Esophagus (tissue), 2 donors: Measurements from ENCODE around the gene PRMT1. TPM values are rescaled to one million over a fixed set of nuclear protein-coding genes. Genes with fewer than 3 reads are reported as not detected.

Source experiments
- H3K27ac ChIP-seq, 2 donors: one replicate each; pipeline ENCODE4 v1.5.1; 2013; ENCODE audit warnings: low read depth in 2 of 2, mild to moderate bottlenecking in 2 of 2, inconsistent platforms in 1 of 2, low read length in 1 of 2, moderate library complexity in 1 of 2
- H3K27me3 ChIP-seq, 2 donors: one replicate each; pipeline ENCODE4 v1.6.1; 2013; ENCODE audit warnings: low read length in 2 of 2, control low read depth in 1 of 2, mild to moderate bottlenecking in 1 of 2; ENCODE audit not compliant: insufficient read depth in 2 of 2, control insufficient read depth in 1 of 2
- H3K36me3 ChIP-seq, 2 donors: one replicate each; pipeline ENCODE4 v1.6.1; 2013; ENCODE audit warnings: low read length in 1 of 2; ENCODE audit not compliant: control insufficient read depth in 2 of 2, insufficient read depth in 2 of 2
- H3K4me1 ChIP-seq, 2 donors: one replicate each; pipeline ENCODE4 v1.6.1; 2013; ENCODE audit warnings: low read length in 1 of 2; ENCODE audit not compliant: control insufficient read depth in 2 of 2, insufficient read depth in 2 of 2
- H3K4me3 ChIP-seq, 2 donors: one replicate each; pipeline ENCODE4 v1.5.1; 2013; ENCODE audit warnings: low read length in 2 of 2, mild to moderate bottlenecking in 2 of 2, low read depth in 1 of 2, moderate library complexity in 1 of 2
- H3K9me3 ChIP-seq, 2 donors: one replicate each; pipeline ENCODE4 v1.6.1; 2013; ENCODE audit warnings: mild to moderate bottlenecking in 2 of 2, low read depth in 1 of 2, low read length in 1 of 2, moderate library complexity in 1 of 2; ENCODE audit not compliant: control insufficient read depth in 2 of 2, insufficient read depth in 1 of 2
- whole genome bisulfite sequencing, 2 donors: extraction: QIAGEN DNeasy Blood & Tissue Kit; methylation state at CpG; one replicate each; pipeline ENCODE4 v1.1.7; 2013; 5-methylcytosine and 5-hydroxymethylcytosine counted together
- polyA plus RNA-seq, 2 donors: library from polyadenylated mRNA; stranded (reverse); fragments of 200-250 nt; gene quantifications; one replicate each; pipeline ENCODE4 v1.2.3, GENCODE V29; 2013
- donor health status: healthy with polysubstance abuse.
- donor health status: Bipolar disorder and iron deficiency.

PRMT1 gene
- polyA plus RNA-seq, 2 donors: 72.5 to 146 TPM

- Histone ChIP-seq H3K9me3 (no peaks in the 10 kb centered on the region), H3K27me3 (no peaks in the 10 kb centered on the region), H3K4me3 (no peak overlapping the region), H3K4me1 (no peaks in the 10 kb centered on the region), H3K36me3 (peaks cover 6 to 35% of the 10 kb centered on the region in 2 donors), H3K27ac (no peak overlapping the region)
- 92 to 93% methylated on average over 17 of the region's 17 CpGs for WGBS, 2 donors
Measured at GRCh38 chr19:49646586-49646985, 30.5 kb upstream of the PRMT1 start.

- Histone ChIP-seq H3K4me1 (no peaks in the 10 kb centered on the region), H3K27me3 (no peaks in the 10 kb centered on the region), H3K9me3 (no peaks in the 10 kb centered on the region), H3K36me3 (peaks cover 36 to 70% of the 10 kb centered on the region in 2 donors), H3K27ac (no peak overlapping the region), H3K4me3 (no peak overlapping the region)
- 95 to 96% methylated on average over 65 to 72 of the region's 72 CpGs for WGBS, 2 donors
Measured at GRCh38 chr19:49651029-49651819, 25.8 kb upstream of the PRMT1 start.

- 97% methylated on average over 99 to 110 of the region's 110 CpGs for WGBS, 2 donors
- Histone ChIP-seq H3K4me3 (no peak overlapping the region), H3K27me3 (no peaks in the 10 kb centered on the region), H3K4me1 (no peaks in the 10 kb centered on the region), H3K9me3 (no peaks in the 10 kb centered on the region), H3K36me3 (peaks cover 38 to 68% of the 10 kb centered on the region in 2 donors), H3K27ac (no peak overlapping the region)
Measured at GRCh38 chr19:49651820-49652550, 25.1 kb upstream of the PRMT1 start.

- Histone ChIP-seq H3K9me3 (no peaks in the 10 kb centered on the region), H3K36me3 (peaks cover 34 to 70% of the 10 kb centered on the region in 2 donors), H3K4me1 (no peaks in the 10 kb centered on the region), H3K4me3 (no peak overlapping the region), H3K27me3 (no peaks in the 10 kb centered on the region), H3K27ac (no peak overlapping the region)
- WGBS, 2 donors: 93 to 94% methylated on average over 50 to 58 of the region's 58 CpGs
Measured at GRCh38 chr19:49652551-49653465, 24.3 kb upstream of the PRMT1 start.

GRCh38 chr19:49653466-49653806 is 23.6 kb upstream of the PRMT1 start:
- peaks cover 39 to 75% of the 10 kb centered on the region in 2 donors for H3K36me3 ChIP-seq

GRCh38 chr19:49654581-49654980 is 22.5 kb upstream of the PRMT1 start:
- 85 to 86% methylated on average over 10 of the region's 10 CpGs for WGBS, 2 donors
- Histone ChIP-seq H3K36me3 (peaks cover 40 to 83% of the 10 kb centered on the region in 2 donors), H3K27ac (no peak overlapping the region), H3K9me3 (no peaks in the 10 kb centered on the region), H3K4me3 (no peak overlapping the region), H3K4me1 (no peaks in the 10 kb centered on the region), H3K27me3 (no peaks in the 10 kb centered on the region)

More at GRCh38 chr19:49653466-49653806, 23.6 kb upstream of the PRMT1 start:
- H3K9me3 ChIP-seq: no peaks in the 10 kb centered on the region
- H3K27me3 ChIP-seq: no peaks in the 10 kb centered on the region
- no peaks in the 10 kb centered on the region for H3K4me1 ChIP-seq
- no peak overlapping the region for H3K27ac ChIP-seq
- 91 to 93% methylated on average over 13 of the region's 13 CpGs for WGBS, 2 donors
- H3K4me3 ChIP-seq: no peak overlapping the region

- WGBS, 2 donors: 89% methylated on average over 23 of the region's 23 CpGs
- Histone ChIP-seq H3K27ac (no peak overlapping the region), H3K4me1 (peaks cover 0 to 2% of the 10 kb centered on the region in 2 donors), H3K36me3 (peaks cover 40 to 83% of the 10 kb centered on the region in 2 donors), H3K9me3 (no peaks in the 10 kb centered on the region), H3K27me3 (no peaks in the 10 kb centered on the region), H3K4me3 (no peak overlapping the region)
Measured at GRCh38 chr19:49655570-49656455, 21.3 kb upstream of the PRMT1 start.

GRCh38 chr19:49656456-49657109 is 20.5 kb upstream of the PRMT1 start:
- Histone ChIP-seq H3K36me3 (peaks cover 41 to 81% of the 10 kb centered on the region in 2 donors), H3K27me3 (no peaks in the 10 kb centered on the region), H3K9me3 (no peaks in the 10 kb centered on the region), H3K4me1 (peaks cover 0 to 2% of the 10 kb centered on the region in 2 donors), H3K27ac (no peak overlapping the region), H3K4me3 (no peak overlapping the region)
- WGBS, 2 donors: 89 to 90% methylated on average over 17 of the region's 17 CpGs
